CD4-positive, alpha-beta T cell treated with Interferon gamma for 1 hour (primary cell): Measurements from ENCODE around the gene SPATA6L.

Experiments
- DNase-seq: peaks from one replicate; pipeline ENCODE4 v3.0.0-alpha.2; 2020

Gene SPATA6L

DNA sequence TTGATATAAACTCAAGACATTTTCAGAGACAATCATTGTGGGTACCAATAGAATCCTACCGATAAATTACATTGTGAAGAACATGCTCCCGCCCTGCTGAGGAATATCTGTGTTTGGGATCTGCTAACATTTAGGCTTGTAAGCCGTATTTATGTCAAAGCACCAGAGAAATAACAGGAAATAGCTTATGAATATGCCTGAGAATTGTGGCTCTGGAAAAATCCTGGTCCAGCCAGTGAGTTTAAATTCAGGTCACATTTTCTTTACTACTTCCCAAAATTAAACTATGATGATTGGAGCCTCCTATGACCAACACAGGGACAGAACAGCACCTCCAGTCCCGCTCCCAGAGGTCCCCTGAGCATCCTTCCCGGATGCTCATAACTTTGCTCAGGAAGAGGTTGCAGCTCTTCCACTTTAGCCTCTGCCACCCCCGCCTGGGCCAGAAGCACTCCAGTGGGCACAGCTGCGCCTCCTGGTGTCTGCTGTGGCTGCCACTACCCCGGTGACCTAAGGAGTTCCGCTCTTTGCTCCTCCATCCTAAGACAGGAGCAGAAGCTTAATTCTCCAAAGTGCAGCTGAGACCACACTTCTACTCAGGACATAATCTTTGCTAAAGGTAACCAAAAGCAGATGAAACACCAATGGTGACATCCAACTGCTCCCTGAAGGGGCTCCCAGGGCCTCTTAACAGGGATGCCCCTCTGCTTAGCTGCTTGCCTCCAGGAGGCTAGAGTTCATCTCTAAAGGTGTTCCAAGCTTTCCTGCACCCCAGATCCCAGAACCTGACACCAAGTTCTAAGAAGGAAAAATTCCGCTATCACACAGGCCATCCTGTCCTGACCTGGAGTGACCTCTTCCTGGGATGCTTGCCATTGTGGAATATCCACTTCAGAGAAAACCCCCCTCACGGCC is 117.2 kb downstream of the SPATA6L start:
- DNase-seq, result no peak
